NB4 (cell line): ENCODE results near the gene IQCN.

Experiments used
- DNase-seq: peaks from one replicate; pipeline ENCODE4 v3.0.0; 2010; ENCODE audit warnings: low read depth
- H3K4me3 ChIP-seq: one replicate; pipeline ENCODE4 v1.5.1; 2011; ENCODE audit warnings: mild to moderate bottlenecking, low read depth, low read length, moderate library complexity
- CTCF ChIP-seq: IDR thresholded peaks from one replicate; pipeline ENCODE4 v1.5.1; 2012; ENCODE audit warnings: low read depth, low read length
- MYC ChIP-seq: IDR thresholded peaks from 2 replicates; pipeline ENCODE4 v1.6.1; 2011; ENCODE audit warnings: low read depth, low read length
- POLR2A ChIP-seq: IDR thresholded peaks from 2 replicates; pipeline ENCODE4 v1.6.1; 2011; ENCODE audit warnings: mild to moderate bottlenecking; ENCODE audit not compliant: insufficient read length; ENCODE audit errors: extremely low read depth
- TF ChIP-seq, protein P1 (sequence below): IDR thresholded peaks from 2 replicates; pipeline ENCODE4 v1.6.1; 2011; ENCODE audit warnings: low read depth, low read length

IQCN gene

GRCh38 chr19:18301718-18302111, 27.5 kb upstream of the IQCN start:
- no peak overlapping the region for H3K4me3 ChIP-seq
- no peak for DNase-seq
- no peak for TF ChIP-seq CTCF
- no peak for TF ChIP-seq MYC

- TF ChIP-seq, protein P1, sequence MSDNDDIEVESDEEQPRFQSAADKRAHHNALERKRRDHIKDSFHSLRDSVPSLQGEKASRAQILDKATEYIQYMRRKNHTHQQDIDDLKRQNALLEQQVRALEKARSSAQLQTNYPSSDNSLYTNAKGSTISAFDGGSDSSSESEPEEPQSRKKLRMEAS, result no peak
- no peak for TF ChIP-seq CTCF
- TF ChIP-seq POLR2A, result no peak
- TF ChIP-seq MYC, result no peak
- no peak overlapping the region for H3K4me3 ChIP-seq
- DNase-seq, result no peak
Measured at GRCh38 chr19:18300930-18301717, 26.9 kb upstream of the IQCN start.

GRCh38 chr19:18299654-18300053, 25.4 kb upstream of the IQCN start:
- TF ChIP-seq, protein P1, result no peak
- no peak for TF ChIP-seq POLR2A
- H3K4me3 ChIP-seq, result no peak overlapping the region

GRCh38 chr19:18298601-18299000, 24.3 kb upstream of the IQCN start:
- DNase-seq, result no peak
- TF ChIP-seq POLR2A, result no peak
- no peak for TF ChIP-seq CTCF
- no peak for TF ChIP-seq MYC
- TF ChIP-seq, protein P1, result no peak
- no peak overlapping the region for H3K4me3 ChIP-seq

More at GRCh38 chr19:18299654-18300053, 25.4 kb upstream of the IQCN start:
- DNase-seq, result no peak

GRCh38 chr19:18297308-18297707, 23.1 kb upstream of the IQCN start:
- no peak for TF ChIP-seq CTCF
- TF ChIP-seq MYC, result no peak
- TF ChIP-seq, protein P1, result no peak
- no peak for TF ChIP-seq POLR2A
- no peak overlapping the region for H3K4me3 ChIP-seq

DNA sequence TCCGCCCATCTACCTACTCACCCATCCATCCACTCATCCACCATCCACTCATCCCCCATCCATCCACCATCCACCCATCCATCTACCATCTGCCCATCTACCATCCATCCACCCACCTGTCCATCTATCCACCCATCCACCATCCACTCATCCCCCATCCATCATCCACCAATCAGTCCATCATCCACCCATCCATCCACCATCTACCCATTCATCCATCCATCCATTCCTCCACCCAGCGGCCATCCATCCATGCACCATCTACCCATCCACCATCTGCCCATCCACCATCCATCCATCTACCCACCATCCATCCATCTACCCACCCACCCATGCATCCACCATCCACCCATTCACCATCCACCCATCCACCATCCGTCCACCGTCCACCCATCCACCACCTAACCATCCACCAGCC, 20.8 kb upstream of the IQCN start:
- TF ChIP-seq POLR2A, result no peak
- no peak for TF ChIP-seq CTCF
- TF ChIP-seq, protein P1, result no peak
- no peak for TF ChIP-seq MYC
- DNase-seq, result no peak
- no peak overlapping the region for H3K4me3 ChIP-seq

More at GRCh38 chr19:18297308-18297707, 23.1 kb upstream of the IQCN start:
- DNase-seq, result no peak
